ENCODE data around the gene CSNK2A3.

CSNK2A3 gene

DNA sequence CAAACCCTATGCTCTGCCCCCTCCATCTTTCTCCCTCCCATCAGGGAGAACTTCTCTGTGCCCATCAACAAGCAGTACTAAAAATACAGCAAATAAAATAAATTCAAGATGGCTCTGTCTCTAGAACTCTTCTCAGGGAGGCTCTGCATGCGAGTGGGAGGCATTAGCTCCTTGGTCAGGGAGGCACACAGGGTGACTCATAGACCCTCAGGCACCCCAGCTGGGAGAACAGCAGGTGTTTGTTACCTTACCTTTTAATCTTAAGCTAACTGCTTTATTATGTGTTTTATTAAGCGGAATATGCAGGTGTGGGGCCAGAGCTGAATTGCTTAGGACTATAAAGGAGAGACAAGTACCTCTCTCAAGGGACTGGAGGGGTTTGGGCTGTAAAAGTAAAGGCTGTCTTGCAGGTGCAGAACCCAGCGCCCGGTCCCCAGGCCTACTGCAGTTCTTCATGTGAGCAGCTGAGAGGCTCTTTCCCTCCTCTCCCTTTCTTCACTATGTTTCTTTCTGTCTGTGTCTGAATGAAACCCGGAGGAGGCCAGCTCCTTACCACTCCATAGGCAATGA lies 20.8 kb downstream of the CSNK2A3 start:
- Histone ChIP-seq H3K27me3 (ENCODE audit: control insufficient read depth, insufficient read depth, low read length) (peaks cover 20% of the 10 kb centered on the region), H3K9ac (ENCODE audit: low read depth, low read length) (no peak overlapping the region), H3K4me1 (ENCODE audit: control insufficient read depth, insufficient read depth, low read length) (no peaks in the 10 kb centered on the region), H3K9me3 (replicated peaks; ENCODE audit: low read length) (no peaks in the 10 kb centered on the region), H3K4me2 (ENCODE audit: low read length) (no peak overlapping the region), H3K36me3 (ENCODE audit: insufficient read depth, low read length) (no peaks in the 10 kb centered on the region), H3K4me3 (ENCODE audit: low read length) (no peak overlapping the region)

DNA sequence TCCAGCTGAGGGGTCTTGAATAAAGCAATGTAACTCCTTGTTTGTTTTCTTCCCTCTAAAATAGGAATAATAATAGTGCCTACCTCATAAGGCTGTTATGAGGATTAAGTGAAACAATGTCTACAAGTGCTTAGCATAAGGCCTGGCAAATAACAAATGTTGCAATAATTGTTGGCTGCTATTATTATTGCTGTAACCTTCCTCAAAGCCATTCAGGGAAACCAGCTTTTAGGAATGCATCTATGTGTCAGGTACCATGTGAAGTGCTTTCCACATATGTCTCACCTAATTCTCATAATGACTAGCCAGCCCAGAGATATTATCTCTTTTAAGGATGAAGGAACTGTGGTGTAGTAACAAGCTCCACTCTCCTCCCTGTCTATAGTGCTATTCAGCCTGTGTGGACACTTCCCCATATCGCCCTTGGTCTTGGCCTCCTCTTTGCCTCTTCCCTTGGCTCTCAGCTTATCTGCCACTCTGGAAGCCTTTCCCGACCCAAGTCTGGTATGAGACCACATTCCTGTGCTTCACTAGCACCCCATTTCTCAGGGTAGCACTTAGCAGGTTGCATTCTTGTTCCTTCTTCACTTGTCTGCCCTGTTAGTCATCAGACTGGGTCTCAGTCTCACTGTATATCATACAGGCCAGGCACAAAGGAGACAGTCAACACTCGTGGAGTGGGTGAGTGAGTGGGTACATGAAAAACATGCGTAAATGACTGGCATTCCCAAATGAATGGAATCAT lies 23.8 kb downstream of the CSNK2A3 start:
- Histone ChIP-seq H3K9ac (ENCODE audit: low read depth, low read length) (no peak overlapping the region), H3K4me2 (ENCODE audit: low read length) (no peak overlapping the region), H3K4me3 (ENCODE audit: low read length) (no peak overlapping the region), H3K9me3 (replicated peaks; ENCODE audit: low read length) (no peaks in the 10 kb centered on the region), H3K36me3 (ENCODE audit: insufficient read depth, low read length) (no peaks in the 10 kb centered on the region), H3K27me3 (ENCODE audit: control insufficient read depth, insufficient read depth, low read length) (peaks cover 10% of the 10 kb centered on the region), H3K4me1 (ENCODE audit: control insufficient read depth, insufficient read depth, low read length) (no peaks in the 10 kb centered on the region)

DNA sequence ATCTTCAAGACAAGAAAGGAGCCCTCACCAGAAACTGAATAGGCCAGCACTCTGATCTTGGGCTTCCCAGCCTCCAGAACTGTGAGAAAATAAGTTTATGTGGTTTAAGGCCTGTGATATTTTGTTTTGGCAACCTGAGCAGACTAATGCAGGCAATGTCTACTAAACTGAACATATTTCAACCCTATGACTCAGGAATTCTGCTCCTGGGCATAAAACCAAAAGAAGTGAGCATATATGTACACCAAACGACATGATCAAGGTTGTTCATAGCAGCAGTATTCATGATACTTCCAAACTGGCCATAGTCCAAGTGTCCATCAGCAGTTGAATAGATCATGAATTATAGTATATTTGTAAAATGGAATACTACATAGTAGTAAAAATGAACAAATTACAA lies 29.0 kb downstream of the CSNK2A3 start:
- Histone ChIP-seq H3K36me3 (ENCODE audit: insufficient read depth, low read length) (no peaks in the 10 kb centered on the region), H3K9ac (ENCODE audit: low read depth, low read length) (no peak overlapping the region), H3K4me2 (ENCODE audit: low read length) (no peak overlapping the region), H3K4me3 (ENCODE audit: low read length) (no peak overlapping the region), H3K27me3 (ENCODE audit: control insufficient read depth, insufficient read depth, low read length) (peaks cover 6% of the 10 kb centered on the region), H3K4me1 (ENCODE audit: control insufficient read depth, insufficient read depth, low read length) (no peaks in the 10 kb centered on the region), H3K9me3 (replicated peaks; ENCODE audit: low read length) (no peaks in the 10 kb centered on the region)

DNA sequence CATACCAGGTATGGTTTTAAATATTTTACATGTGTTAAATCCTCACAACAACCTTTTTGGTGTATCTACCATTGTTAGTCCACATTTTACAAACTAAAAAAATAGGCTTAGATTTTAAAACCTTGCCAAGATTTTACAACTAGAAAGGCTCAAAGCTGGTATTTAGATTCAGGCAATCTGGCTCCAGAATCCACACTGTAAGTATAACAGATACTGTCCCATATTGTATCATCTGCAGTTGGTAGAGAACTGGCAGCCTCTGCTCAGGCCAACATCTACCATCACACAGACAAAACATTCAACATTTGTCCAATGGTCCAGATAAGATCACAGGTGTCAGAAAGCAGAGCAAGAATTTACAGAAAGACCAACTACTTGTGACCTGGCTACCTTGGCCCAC lies 30.9 kb downstream of the CSNK2A3 start:
- no peaks in the 10 kb centered on the region for H3K4me1 ChIP-seq (ENCODE audit: control insufficient read depth, insufficient read depth, low read length)
- peaks cover 4% of the 10 kb centered on the region for H3K27me3 ChIP-seq (ENCODE audit: control insufficient read depth, insufficient read depth, low read length)
- no peaks in the 10 kb centered on the region for H3K36me3 ChIP-seq (ENCODE audit: insufficient read depth, low read length)
- H3K4me2 ChIP-seq (ENCODE audit: low read length), result no peak overlapping the region
- no peaks in the 10 kb centered on the region for H3K9me3 ChIP-seq (replicated peaks; ENCODE audit: low read length)
- no peak overlapping the region for H3K4me3 ChIP-seq (ENCODE audit: low read length)
- no peak overlapping the region for H3K9ac ChIP-seq (ENCODE audit: low read depth, low read length)

DNA sequence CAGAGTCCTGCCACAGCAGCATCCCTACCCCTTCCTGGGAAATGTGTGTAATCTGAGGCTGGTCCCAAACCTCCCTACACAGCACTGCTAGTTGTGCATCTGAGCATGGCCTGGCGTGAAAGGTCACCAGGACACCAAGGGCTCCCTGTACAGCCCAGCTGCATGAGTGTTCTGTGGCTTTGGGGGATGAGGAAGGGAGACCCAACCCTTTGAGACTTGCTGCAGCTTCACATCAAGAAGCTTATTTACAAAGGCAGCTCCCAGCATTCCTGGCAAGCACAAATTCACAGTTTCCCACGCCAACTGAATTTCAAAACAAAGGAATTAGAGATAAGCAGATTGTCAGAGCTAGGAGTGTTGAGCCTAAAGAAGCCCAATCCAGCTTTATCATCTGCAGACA lies 32.2 kb downstream of the CSNK2A3 start:
- Histone ChIP-seq H3K9ac (ENCODE audit: low read depth, low read length) (no peak overlapping the region), H3K4me1 (ENCODE audit: control insufficient read depth, insufficient read depth, low read length) (no peaks in the 10 kb centered on the region), H3K36me3 (ENCODE audit: insufficient read depth, low read length) (no peaks in the 10 kb centered on the region), H3K4me3 (ENCODE audit: low read length) (no peak overlapping the region), H3K27me3 (ENCODE audit: control insufficient read depth, insufficient read depth, low read length) (no peaks in the 10 kb centered on the region), H3K4me2 (ENCODE audit: low read length) (no peak overlapping the region), H3K9me3 (replicated peaks; ENCODE audit: low read length) (no peaks in the 10 kb centered on the region)

DNA sequence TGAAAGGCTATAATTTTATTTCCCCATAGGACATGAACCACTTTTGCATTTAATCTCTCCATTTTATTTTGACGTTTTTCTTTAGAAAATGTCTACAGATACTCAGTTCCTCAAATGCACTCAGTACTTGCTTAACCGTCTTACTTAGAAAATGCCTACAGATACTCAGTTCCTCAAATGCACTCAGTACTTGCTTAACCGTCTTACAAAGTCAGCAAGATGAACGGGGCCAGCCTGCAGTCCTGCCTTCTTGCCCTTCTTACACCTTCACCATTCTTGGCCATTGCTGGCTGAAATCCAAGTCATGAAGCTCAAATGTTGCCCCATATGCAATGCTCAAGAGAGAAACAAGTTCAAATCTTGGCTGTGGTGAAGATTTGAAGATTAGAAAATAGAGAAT lies 34.1 kb downstream of the CSNK2A3 start:
- Histone ChIP-seq H3K4me2 (ENCODE audit: low read length) (no peak overlapping the region), H3K9me3 (replicated peaks; ENCODE audit: low read length) (no peaks in the 10 kb centered on the region), H3K4me3 (ENCODE audit: low read length) (no peak overlapping the region), H3K9ac (ENCODE audit: low read depth, low read length) (no peak overlapping the region), H3K36me3 (ENCODE audit: insufficient read depth, low read length) (no peaks in the 10 kb centered on the region), H3K4me1 (ENCODE audit: control insufficient read depth, insufficient read depth, low read length) (peaks cover 4% of the 10 kb centered on the region), H3K27me3 (ENCODE audit: control insufficient read depth, insufficient read depth, low read length) (no peaks in the 10 kb centered on the region)

DNA sequence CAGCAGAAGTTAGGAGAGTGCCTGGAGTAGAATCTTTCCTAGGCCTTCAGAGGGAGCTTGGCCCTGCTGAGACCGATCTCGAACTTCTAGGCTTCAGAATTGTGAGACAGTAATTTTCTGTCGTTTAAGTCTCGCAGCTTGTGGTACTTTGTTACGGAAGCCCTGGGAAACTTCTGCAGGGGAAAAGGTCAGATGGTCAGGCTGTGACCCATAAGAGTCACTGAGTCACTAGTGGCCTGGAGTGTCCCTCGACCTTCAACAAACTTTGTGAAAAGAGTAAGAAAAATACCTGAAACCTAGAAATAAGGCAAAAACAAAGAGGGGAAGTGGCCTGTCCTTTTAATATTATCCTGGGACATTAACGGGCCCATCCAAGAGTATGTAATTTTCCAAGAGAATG lies 34.6 kb downstream of the CSNK2A3 start:
- Histone ChIP-seq H3K4me3 (ENCODE audit: low read length) (no peak overlapping the region), H3K4me2 (ENCODE audit: low read length) (no peak overlapping the region), H3K9me3 (replicated peaks; ENCODE audit: low read length) (no peaks in the 10 kb centered on the region), H3K9ac (ENCODE audit: low read depth, low read length) (no peak overlapping the region), H3K36me3 (ENCODE audit: insufficient read depth, low read length) (no peaks in the 10 kb centered on the region), H3K27me3 (ENCODE audit: control insufficient read depth, insufficient read depth, low read length) (no peaks in the 10 kb centered on the region), H3K4me1 (ENCODE audit: control insufficient read depth, insufficient read depth, low read length) (peaks cover 9% of the 10 kb centered on the region)

DNA sequence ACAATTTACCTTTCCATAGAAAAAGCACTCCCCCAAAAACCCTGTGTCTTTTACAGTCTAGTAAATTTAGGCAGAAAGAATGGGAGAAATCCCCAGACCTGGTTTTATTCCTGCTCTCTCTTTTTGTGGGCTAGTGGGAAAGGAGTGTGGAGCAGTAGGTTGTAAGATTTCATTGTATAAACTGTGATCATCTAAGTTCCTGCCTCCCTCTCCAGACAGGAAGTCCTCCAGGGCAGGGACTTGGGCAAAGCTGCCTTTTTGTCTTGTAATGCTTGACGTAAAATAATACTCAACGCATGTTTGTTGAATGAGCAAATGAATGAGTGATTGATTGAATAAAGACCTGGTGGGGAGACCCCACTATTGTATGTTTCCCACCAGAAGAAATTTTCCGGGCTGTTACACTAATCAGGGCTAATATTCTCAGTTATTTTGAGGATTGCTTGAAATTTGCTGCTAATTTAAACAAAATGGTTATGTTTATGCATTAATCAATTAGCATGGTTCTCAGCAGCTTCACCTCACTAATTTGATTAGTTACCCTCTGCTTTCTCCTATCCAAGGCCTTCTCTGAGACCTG lies 36.3 kb downstream of the CSNK2A3 start:
- H3K4me1 ChIP-seq (ENCODE audit: control insufficient read depth, insufficient read depth, low read length), result peaks cover 15% of the 10 kb centered on the region
- H3K4me2 ChIP-seq (ENCODE audit: low read length), result no peak overlapping the region
- no peaks in the 10 kb centered on the region for H3K9me3 ChIP-seq (replicated peaks; ENCODE audit: low read length)
- H3K36me3 ChIP-seq (ENCODE audit: insufficient read depth, low read length), result no peaks in the 10 kb centered on the region
- H3K4me3 ChIP-seq (ENCODE audit: low read length), result no peak overlapping the region
- no peak overlapping the region for H3K9ac ChIP-seq (ENCODE audit: low read depth, low read length)
- H3K27me3 ChIP-seq (ENCODE audit: control insufficient read depth, insufficient read depth, low read length), result no peaks in the 10 kb centered on the region

DNA sequence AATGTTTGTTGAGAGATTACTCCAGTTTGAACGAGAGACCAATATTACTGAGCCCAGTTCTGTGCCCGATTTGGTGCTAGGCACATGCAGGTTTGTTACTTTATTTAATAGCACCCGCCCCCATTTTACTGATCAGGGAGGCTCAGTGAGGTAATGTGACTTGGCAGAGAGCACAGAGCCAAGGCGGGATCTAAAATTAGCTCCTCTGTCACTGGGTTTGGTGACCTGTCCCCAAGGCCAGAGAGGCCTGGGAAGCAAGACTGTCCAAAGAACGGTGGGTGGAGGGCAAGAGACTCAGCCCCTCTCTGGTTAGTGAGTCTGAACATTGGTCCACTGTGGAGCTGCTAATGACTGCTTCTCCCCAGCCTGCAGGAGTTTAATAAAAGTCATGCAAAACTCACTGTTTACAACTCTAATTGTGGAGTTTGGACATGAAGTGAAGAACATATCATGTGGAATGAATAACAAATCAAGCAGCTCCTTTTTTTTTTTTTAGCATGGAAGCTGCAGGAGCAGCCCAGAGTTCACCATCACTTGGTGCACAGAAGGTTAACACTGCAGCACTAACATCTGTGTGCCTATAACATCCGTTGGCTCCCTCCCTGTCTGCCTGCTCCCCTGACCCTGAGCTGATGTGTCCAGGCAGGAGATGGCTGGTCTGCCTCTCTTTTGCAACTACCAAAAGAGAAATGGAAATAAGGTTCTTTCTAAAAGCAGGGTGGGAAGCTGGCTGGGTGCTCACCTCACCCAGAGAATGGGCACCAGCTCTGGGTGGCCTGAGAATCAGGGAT lies 39.0 kb downstream of the CSNK2A3 start:
- no peaks in the 10 kb centered on the region for H3K36me3 ChIP-seq (ENCODE audit: insufficient read depth, low read length)
- H3K4me1 ChIP-seq (ENCODE audit: control insufficient read depth, insufficient read depth, low read length), result peaks cover 15% of the 10 kb centered on the region

DNA sequence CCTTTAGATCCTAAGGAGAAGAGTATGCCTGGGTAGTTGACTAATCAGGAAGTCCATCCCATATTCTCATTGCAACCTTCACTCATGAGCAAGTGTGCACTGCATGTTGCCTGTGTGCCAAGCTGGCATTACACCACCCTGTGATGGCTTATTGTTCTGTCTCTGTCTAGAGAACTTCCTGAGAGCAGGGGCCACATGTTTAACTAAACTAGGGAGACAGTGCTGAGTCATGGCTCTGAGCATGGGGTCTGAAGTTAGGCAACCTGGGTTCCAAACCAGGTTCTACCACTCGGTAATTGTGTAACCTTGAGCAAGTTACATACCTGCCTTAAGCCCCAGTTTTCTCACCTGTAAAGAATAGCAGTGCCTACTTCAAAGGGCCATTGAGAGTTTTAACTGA lies 39.6 kb downstream of the CSNK2A3 start:
- H3K9ac ChIP-seq (ENCODE audit: low read depth, low read length), result no peak overlapping the region
- peaks cover 15% of the 10 kb centered on the region for H3K4me1 ChIP-seq (ENCODE audit: control insufficient read depth, insufficient read depth, low read length)

More for the DNA sequence above, 39.0 kb downstream of the CSNK2A3 start:
- Histone ChIP-seq H3K27me3 (ENCODE audit: control insufficient read depth, insufficient read depth, low read length) (no peaks in the 10 kb centered on the region), H3K4me3 (ENCODE audit: low read length) (no peak overlapping the region), H3K9me3 (replicated peaks; ENCODE audit: low read length) (no peaks in the 10 kb centered on the region), H3K9ac (ENCODE audit: low read depth, low read length) (no peak overlapping the region), H3K4me2 (ENCODE audit: low read length) (no peak overlapping the region)

DNA sequence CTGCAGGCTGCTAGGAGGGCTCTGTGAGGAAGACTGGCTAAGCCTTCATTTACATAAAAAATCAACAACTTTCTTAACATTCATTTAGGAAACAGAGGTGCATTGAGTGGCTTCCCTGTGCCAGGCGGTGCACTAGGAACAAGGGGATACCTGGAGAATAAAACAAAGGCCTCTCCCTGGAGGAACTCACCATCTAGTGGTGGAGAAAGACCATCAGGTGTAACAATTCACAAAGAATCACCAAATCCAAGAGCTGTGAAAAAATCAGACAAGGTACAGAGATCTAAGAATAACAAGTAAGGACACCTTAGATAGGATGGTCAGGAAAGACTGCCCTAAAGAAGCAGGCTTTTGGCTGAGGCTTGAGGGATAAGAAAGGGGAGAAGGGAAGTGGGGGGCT lies 40.3 kb downstream of the CSNK2A3 start:
- H3K4me2 ChIP-seq (ENCODE audit: low read length), result no peak overlapping the region
- H3K9me3 ChIP-seq (replicated peaks; ENCODE audit: low read length), result no peaks in the 10 kb centered on the region
- no peak overlapping the region for H3K4me3 ChIP-seq (ENCODE audit: low read length)
- H3K27me3 ChIP-seq (ENCODE audit: control insufficient read depth, insufficient read depth, low read length), result no peaks in the 10 kb centered on the region
- no peaks in the 10 kb centered on the region for H3K36me3 ChIP-seq (ENCODE audit: insufficient read depth, low read length)
- H3K9ac ChIP-seq (ENCODE audit: low read depth, low read length), result no peak overlapping the region
- peaks cover 15% of the 10 kb centered on the region for H3K4me1 ChIP-seq (ENCODE audit: control insufficient read depth, insufficient read depth, low read length)

More for the DNA sequence above, 39.6 kb downstream of the CSNK2A3 start:
- H3K4me2 ChIP-seq (ENCODE audit: low read length), result no peak overlapping the region
- H3K4me3 ChIP-seq (ENCODE audit: low read length), result no peak overlapping the region
- no peaks in the 10 kb centered on the region for H3K9me3 ChIP-seq (replicated peaks; ENCODE audit: low read length)
- H3K36me3 ChIP-seq (ENCODE audit: insufficient read depth, low read length), result no peaks in the 10 kb centered on the region
- H3K27me3 ChIP-seq (ENCODE audit: control insufficient read depth, insufficient read depth, low read length), result no peaks in the 10 kb centered on the region
